Measurements from ENCODE around the gene PIEZO2.
"Not testable (repeated sequence)": the region's sequence is repeated elsewhere in the genome, so short reads cannot be mapped to it uniquely, and the experiment has no call there.

The PIEZO2 gene

GRCh38 chr18:10923141-10923540 is 226.2 kb downstream of the PIEZO2 start:
- DNase-seq (ENCODE audit: low read depth, low spot score), result no peak
- H3K4me3 ChIP-seq (ENCODE audit: low read length), result no peak overlapping the region

- not testable (repeated sequence) for H3K4me3 ChIP-seq (ENCODE audit: low read length); DNase-seq (ENCODE audit: low read depth, low spot score)
Observed at GRCh38 chr18:10922712-10923111, 226.7 kb downstream of the PIEZO2 start.

GRCh38 chr18:10920309-10920708 is 229.1 kb downstream of the PIEZO2 start:
- H3K4me3 ChIP-seq (ENCODE audit: low read length); DNase-seq (ENCODE audit: low read depth, low spot score): not testable (repeated sequence)

GRCh38 chr18:10919851-10920250 is 229.5 kb downstream of the PIEZO2 start:
- DNase-seq (ENCODE audit: low read depth, low spot score), result no peak
- H3K4me3 ChIP-seq (ENCODE audit: low read length), result no peak overlapping the region

GRCh38 chr18:10916865-10917264 is 232.5 kb downstream of the PIEZO2 start:
- DNase-seq (ENCODE audit: low read depth, low spot score), result no peak
- no peak overlapping the region for H3K4me3 ChIP-seq (ENCODE audit: low read length)

GRCh38 chr18:10916387-10916786 is 233.0 kb downstream of the PIEZO2 start:
- no peak overlapping the region for H3K4me3 ChIP-seq (ENCODE audit: low read length)
- no peak for DNase-seq (ENCODE audit: low read depth, low spot score)

- not testable (repeated sequence) for DNase-seq (ENCODE audit: low read depth, low spot score); H3K4me3 ChIP-seq (ENCODE audit: low read length)
Observed at GRCh38 chr18:10915748-10916147, 233.6 kb downstream of the PIEZO2 start.

- DNase-seq (ENCODE audit: low read depth, low spot score); H3K4me3 ChIP-seq (ENCODE audit: low read length): not testable (repeated sequence)
Observed at GRCh38 chr18:10914610-10915009, 234.8 kb downstream of the PIEZO2 start.

GRCh38 chr18:10913919-10914318 is 235.4 kb downstream of the PIEZO2 start:
- H3K4me3 ChIP-seq (ENCODE audit: low read length), result no peak overlapping the region
- no peak for DNase-seq (ENCODE audit: low read depth, low spot score)

GRCh38 chr18:10912790-10913545 is 236.4 kb downstream of the PIEZO2 start:
- H3K4me3 ChIP-seq (ENCODE audit: low read length), result no peak overlapping the region
- DNase-seq (ENCODE audit: low read depth, low spot score), result no peak

- H3K4me3 ChIP-seq (ENCODE audit: low read length), result no peak overlapping the region
- DNase-seq (ENCODE audit: low read depth, low spot score), result no peak
Observed at GRCh38 chr18:10909724-10910123, 239.6 kb downstream of the PIEZO2 start.

- no peak overlapping the region for H3K4me3 ChIP-seq (ENCODE audit: low read length)
- DNase-seq (ENCODE audit: low read depth, low spot score), result no peak
Observed at GRCh38 chr18:10908760-10909159, 240.6 kb downstream of the PIEZO2 start.

GRCh38 chr18:10907749-10908148 is 241.6 kb downstream of the PIEZO2 start:
- DNase-seq (ENCODE audit: low read depth, low spot score), result no peak
- no peak overlapping the region for H3K4me3 ChIP-seq (ENCODE audit: low read length)

- no peak overlapping the region for H3K4me3 ChIP-seq (ENCODE audit: low read length)
- no peak for DNase-seq (ENCODE audit: low read depth, low spot score)
Observed at GRCh38 chr18:10901329-10901728, 248.0 kb downstream of the PIEZO2 start.

GRCh38 chr18:10900435-10900834 is 248.9 kb downstream of the PIEZO2 start:
- no peak for DNase-seq (ENCODE audit: low read depth, low spot score)
- no peak overlapping the region for H3K4me3 ChIP-seq (ENCODE audit: low read length)

- no peak for DNase-seq (ENCODE audit: low read depth, low spot score)
- H3K4me3 ChIP-seq (ENCODE audit: low read length), result no peak overlapping the region
Observed at GRCh38 chr18:10899481-10899880, 249.9 kb downstream of the PIEZO2 start.

- H3K4me3 ChIP-seq (ENCODE audit: low read length), result no peak overlapping the region
- no peak for DNase-seq (ENCODE audit: low read depth, low spot score)
Observed at GRCh38 chr18:10898417-10898974, 250.9 kb downstream of the PIEZO2 start.

- no peak overlapping the region for H3K4me3 ChIP-seq (ENCODE audit: low read length)
- DNase-seq (ENCODE audit: low read depth, low spot score), result no peak
Observed at GRCh38 chr18:10896851-10897250, 252.5 kb downstream of the PIEZO2 start.

- no peak overlapping the region for H3K4me3 ChIP-seq (ENCODE audit: low read length)
- no peak for DNase-seq (ENCODE audit: low read depth, low spot score)
Observed at GRCh38 chr18:10895976-10896375, 253.4 kb downstream of the PIEZO2 start.

GRCh38 chr18:10894501-10894900 is 254.9 kb downstream of the PIEZO2 start:
- no peak for DNase-seq (ENCODE audit: low read depth, low spot score)
- H3K4me3 ChIP-seq (ENCODE audit: low read length), result no peak overlapping the region

GRCh38 chr18:10893761-10894160 is 255.6 kb downstream of the PIEZO2 start:
- DNase-seq (ENCODE audit: low read depth, low spot score), result no peak
- H3K4me3 ChIP-seq (ENCODE audit: low read length), result no peak overlapping the region
